ENCODE measurements around the gene C11orf42. TPM values are rescaled to one million over a fixed set of nuclear protein-coding genes. Genes with fewer than 3 reads are reported as not detected.

The C11orf42 gene
- total RNA-seq, 1 experiment from 2014 or later, result not detected

- H2BK15ac ChIP-seq (ENCODE audit: low read depth, low read length), result no peak overlapping the region
- Mint-ChIP-seq H3K4me1 (no peaks in the 10 kb centered on the region), H3K4me3 (no peak overlapping the region), H3K9me3 (no peaks in the 10 kb centered on the region), H3K27ac (no peak overlapping the region), H3K36me3 (ENCODE audit: insufficient read depth in 1 of 3, low read depth in 3 of 3) (peaks cover 8 to 24% (median 21%) of the 10 kb centered on the region in 3 experiments; a peak in 5 of 7 replicates), H3K27me3 (ENCODE audit: low read depth) (no peaks in the 10 kb centered on the region)
- H4K8ac ChIP-seq (replicated peaks; ENCODE audit: insufficient read length, low read depth, low read length), result no peak overlapping the region
- H3K79me2 ChIP-seq (ENCODE audit: insufficient read depth, low read length), result peaks cover 5% of the 10 kb centered on the region; the same call in 1 of the 2 replicates
- H2BK5ac ChIP-seq (ENCODE audit: insufficient read length, low read length), result no peak overlapping the region
- H4K91ac ChIP-seq (ENCODE audit: insufficient read length, low read depth, low read length), result no peak overlapping the region
- H3K18ac ChIP-seq (ENCODE audit: insufficient read length, low read depth, low read length), result no peak overlapping the region
- no peak overlapping the region for H4K5ac ChIP-seq (ENCODE audit: insufficient read length, low read depth, low read length)
- H3K4me1 ChIP-seq (ENCODE audit: insufficient read depth, low read length), result no peaks in the 10 kb centered on the region
- no peak overlapping the region for H3K27ac ChIP-seq (ENCODE audit: insufficient read length, low read depth, low read length)
- no peak overlapping the region for H2AK5ac ChIP-seq (ENCODE audit: insufficient read length, low read length)
- H2BK12ac ChIP-seq (ENCODE audit: insufficient read length, low read depth, low read length), result no peak overlapping the region
- H3K56ac ChIP-seq (ENCODE audit: insufficient read length, low read depth, low read length), result no peak overlapping the region
- H2BK20ac ChIP-seq (ENCODE audit: low read depth, low read length, poor library complexity, severe bottlenecking), result no peak overlapping the region
- H3T11ph ChIP-seq (ENCODE audit: low read length), result no peak overlapping the region
- no peak for DNase-seq
- no peaks in the 10 kb centered on the region for H4K20me1 ChIP-seq (ENCODE audit: control insufficient read depth, insufficient read depth, insufficient read length)
- H2BK120ac ChIP-seq (ENCODE audit: low read depth, low read length, poor library complexity, severe bottlenecking), result no peak overlapping the region
- no peaks in the 10 kb centered on the region for H3K27me3 ChIP-seq (ENCODE audit: insufficient read depth, low read length)
- no peak overlapping the region for H3K9ac ChIP-seq (ENCODE audit: extremely low read depth, insufficient read length, low read length)
- H3K79me1 ChIP-seq (ENCODE audit: insufficient read depth, low read depth, low read length, poor library complexity, severe bottlenecking), result no peaks in the 10 kb centered on the region
- H3K4me2 ChIP-seq (ENCODE audit: insufficient read depth, insufficient read length, low read length), result no peak overlapping the region
- no peaks in the 10 kb centered on the region for H3K9me3 ChIP-seq (ENCODE audit: control insufficient read depth, low read depth, low read length)
- H3K4ac ChIP-seq (ENCODE audit: low read depth, low read length), result no peak overlapping the region
- WGBS (ENCODE audit: extremely low coverage, insufficient read length, low lambda C conversion rate), result no CpG with 5 or more reads among the region's 2 CpGs
- TF ChIP-seq CTCF (conservative IDR thresholded peaks at IDR 0.05), result no peak
- H3K23ac ChIP-seq (ENCODE audit: insufficient read length, low read depth, low read length), result no peak overlapping the region
- no peak overlapping the region for H3K14ac ChIP-seq (ENCODE audit: insufficient read depth, low read length)
- H2AFZ ChIP-seq (ENCODE audit: low read length), result no peak overlapping the region
- H3K23me2 ChIP-seq (ENCODE audit: insufficient read length, low read depth, low read length, poor library complexity, severe bottlenecking), result no peaks in the 10 kb centered on the region
Observed at GRCh38 chr11:6225896-6226295, 20.5 kb downstream of the C11orf42 start.
